K562 (cell line): ENCODE measurements around the gene CDCP1. TPM values are rescaled to one million over a fixed set of nuclear protein-coding genes. Genes with fewer than 3 reads are reported as not detected.
A peak's percentile ranks its signal among the peaks of the same experiment; 100 is the strongest.

Experiments
- CBX5 ChIP-seq: IDR thresholded peaks from 2 replicates; pipeline ENCODE4 v1.6.1; 2014; ENCODE audit warnings: low read depth, borderline replicate concordance
- CEBPZ ChIP-seq: fragments of 150-350 bp; IDR thresholded peaks from 2 replicates; pipeline ENCODE4 v1.6.1; 2014; ENCODE audit warnings: low read depth, mild to moderate bottlenecking, low read length, borderline replicate concordance
- CSDE1 ChIP-seq, 2 experiments: fragments of 450-650 bp; IDR thresholded peaks; 2 replicates each; pipeline ENCODE4 v1.6.1; 2016; ENCODE audit warnings: mild to moderate bottlenecking in 1 of 2
- ESRRA ChIP-seq: fragments of 450-650 bp; IDR thresholded peaks from 2 replicates; pipeline ENCODE4 v1.6.1; 2014; ENCODE audit warnings: low read depth, mild to moderate bottlenecking, moderate library complexity, borderline replicate concordance
- FOXJ3 ChIP-seq: sonication (generic); formaldehyde crosslinking; IDR thresholded peaks from 2 replicates; pipeline ENCODE4 v1.4.0; 2020; ENCODE audit warnings: mild to moderate bottlenecking, missing genetic modification reagents
- GABPA ChIP-seq: fragments of 200-800 bp; sonication (Bioruptor generic); conservative IDR thresholded peaks from 2 replicates; pipeline ENCODE4 v1.6.1; 2016; ENCODE audit warnings: low read depth, missing genetic modification characterization, missing compliant biosample characterization
- GATAD2B ChIP-seq: fragments of 450-650 bp; IDR thresholded peaks from 2 replicates; pipeline ENCODE4 v1.6.1; 2017; ENCODE audit warnings: mild to moderate bottlenecking, borderline replicate concordance
- MEF2A ChIP-seq: IDR thresholded peaks from 2 replicates; pipeline ENCODE4 v1.6.1; 2011; ENCODE audit warnings: low read depth, mild to moderate bottlenecking, low read length, moderate library complexity; ENCODE audit not compliant: control insufficient read depth
- NEUROD1 ChIP-seq: fragments of 150-350 bp; IDR thresholded peaks from 2 replicates; pipeline ENCODE4 v1.6.1; 2014; ENCODE audit warnings: borderline replicate concordance, low read length, low read depth; ENCODE audit not compliant: partially characterized antibody
- SFPQ ChIP-seq: fragments of 200-400 bp; formaldehyde crosslinking; IDR thresholded peaks from 2 replicates; pipeline ENCODE4 v1.6.1; 2017; ENCODE audit warnings: mild to moderate bottlenecking, low read depth, low read length, moderate library complexity
- SMAD4 ChIP-seq: fragments of 250-450 bp; sonication (Bioruptor Pico); conservative IDR thresholded peaks from 2 replicates; pipeline ENCODE4 v1.8.0; 2021; ENCODE audit warnings: inconsistent platforms, mild to moderate bottlenecking, moderate library complexity
- SNRNP70 ChIP-seq: fragments of 200-400 bp; formaldehyde crosslinking; optimal IDR thresholded peaks from 2 replicates; pipeline ENCODE3; 2017; ENCODE audit warnings: low read depth, low read length
- SRF ChIP-seq, 2 experiments: fragments of 250-450, 450-650 bp in 1 of 2; sonication (Bioruptor Pico) in 1 of 2; sonication (generic) in 1 of 2; formaldehyde crosslinking; IDR thresholded peaks; 2 replicates each; pipeline versions ENCODE4 v1.5.0 to v1.5.1; 2020 to 2022; ENCODE audit warnings: mild to moderate bottlenecking in 1 of 2, missing genetic modification reagents in 1 of 2
- TCF7 ChIP-seq: sonication (generic); IDR thresholded peaks from 2 replicates; pipeline ENCODE4 v1.6.1; 2016; ENCODE audit warnings: antibody characterized with exemption, borderline replicate concordance
- TEAD1 ChIP-seq, 2 experiments: fragments of 450-650 bp in 1 of 2; sonication (generic) in 1 of 2; formaldehyde crosslinking; IDR thresholded peaks; 2 replicates each; pipeline versions ENCODE4 v1.4.0 to v1.8.0; 2020 to 2022; ENCODE audit warnings: mild to moderate bottlenecking in 2 of 2, missing genetic modification reagents in 1 of 2
- ZNF133 ChIP-seq: fragments of 250-450 bp; sonication (Bioruptor Pico); IDR thresholded peaks from 2 replicates; pipeline ENCODE4 v1.4.0; 2020; ENCODE audit warnings: mild to moderate bottlenecking
- ZNF197 ChIP-seq: fragments of 200-800 bp; sonication (Bioruptor generic); IDR thresholded peaks from 2 replicates; pipeline ENCODE4 v1.6.1; 2016; ENCODE audit warnings: low read depth, missing genetic modification characterization, missing compliant biosample characterization
- ZNF253 ChIP-seq: fragments of 250-450 bp; sonication (Bioruptor Pico); conservative IDR thresholded peaks from 2 replicates; pipeline ENCODE4 v1.6.1; 2021; ENCODE audit warnings: mild to moderate bottlenecking
- ZNF277 ChIP-seq: fragments of 250-450 bp; sonication (Bioruptor Pico); IDR thresholded peaks from 2 replicates; pipeline ENCODE4 v1.8.0; 2022; ENCODE audit warnings: inconsistent platforms, mild to moderate bottlenecking, moderate library complexity, borderline replicate concordance
- ZNF436 ChIP-seq: fragments of 250-450, 450-650 bp; sonication (Bioruptor Pico); formaldehyde crosslinking; IDR thresholded peaks from 2 replicates; pipeline ENCODE4 v1.7.0; 2020; ENCODE audit warnings: mild to moderate bottlenecking
- ZNF584 ChIP-seq: fragments of 200-800 bp; sonication (Bioruptor generic); IDR thresholded peaks from 2 replicates; pipeline ENCODE4 v1.6.1; 2016; ENCODE audit warnings: low read depth, mild to moderate bottlenecking, missing genetic modification characterization, missing compliant biosample characterization
- ZNF75A ChIP-seq: fragments of 450-650 bp; formaldehyde crosslinking; IDR thresholded peaks from 2 replicates; pipeline ENCODE4 v1.4.0; 2020; ENCODE audit warnings: mild to moderate bottlenecking
- polyA plus RNA-seq, 8 experiments: library from polyadenylated mRNA; depleted of rRNA in 4 of 8; stranded (reverse) in 5 of 8; unstranded in 3 of 8; fragments of >200 nt; fragmentation: Nextera tagmentation in 2 of 8; fragmentation: Illumina TruSeq in 1 of 8; extraction: Ambion mirVana in 2 of 8; extraction: Trizol in 1 of 8; gene quantifications; 2 replicates each; pipeline versions ENCODE4 v1.2.1 to v1.2.3, GENCODE V29; 2011 to 2014; ENCODE audit warnings: inconsistent platforms in 1 of 8, missing spikeins in 1 of 8
- total RNA-seq, 7 experiments: library from RNA; depleted of rRNA in 6 of 7; stranded (reverse); fragments of >200 nt in 6 of 7; fragmentation: Illumina TruSeq in 2 of 7; extraction: Trizol in 2 of 7; gene quantifications; 2 replicates each; pipeline versions ENCODE4 v1.2.1 to v1.2.3, GENCODE V29; 2011 to 2021; ENCODE audit warnings: low replicate concordance in 1 of 7
- TF ChIP-seq, protein P1 (sequence below): fragments of 250-450 bp; sonication (Bioruptor Pico); IDR thresholded peaks from 2 replicates; pipeline ENCODE4 v1.5.0; 2021

The CDCP1 gene
- total and polyA plus RNA-seq, 9 of the 15 experiments (the other 6 are each of a cell fraction or from before 2014, with no cell fraction given) = 3.9 to 16.4 (median 5.2) TPM

DNA sequence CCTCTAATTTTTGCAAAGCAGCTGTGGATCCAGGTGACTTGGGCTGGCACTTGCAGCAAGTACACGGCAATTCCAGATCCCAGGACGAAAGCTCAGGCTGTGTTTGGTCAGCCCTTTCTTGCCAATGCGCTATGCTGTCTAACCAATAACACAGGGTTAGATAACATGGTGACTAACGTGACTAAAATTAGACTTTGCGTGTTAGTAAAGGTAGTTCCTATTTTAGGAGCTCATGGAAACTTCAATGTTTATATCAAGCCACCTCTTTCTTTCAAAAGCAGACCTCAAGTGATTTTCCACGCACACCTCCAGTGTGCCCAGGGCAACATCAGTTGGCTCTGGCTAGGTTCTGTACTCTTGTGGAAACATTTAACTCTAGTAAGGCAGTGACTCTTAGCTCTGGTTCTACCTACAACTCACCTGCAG, 32.5 kb downstream of the CDCP1 start (continued):
- TF ChIP-seq, protein P1, sequence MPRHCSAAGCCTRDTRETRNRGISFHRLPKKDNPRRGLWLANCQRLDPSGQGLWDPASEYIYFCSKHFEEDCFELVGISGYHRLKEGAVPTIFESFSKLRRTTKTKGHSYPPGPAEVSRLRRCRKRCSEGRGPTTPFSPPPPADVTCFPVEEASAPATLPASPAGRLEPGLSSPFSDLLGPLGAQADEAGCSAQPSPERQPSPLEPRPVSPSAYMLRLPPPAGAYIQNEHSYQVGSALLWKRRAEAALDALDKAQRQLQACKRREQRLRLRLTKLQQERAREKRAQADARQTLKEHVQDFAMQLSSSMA (CRISPR knock-in tag) = no peak
- no peak for TF ChIP-seq ZNF75A (CRISPR knock-in tag)
- no peak for TF ChIP-seq FOXJ3 (CRISPR knock-in tag)
- TF ChIP-seq ZNF197 = no peak
- TF ChIP-seq ZNF133 (CRISPR knock-in tag) = no peak
- TF ChIP-seq ZNF436 (CRISPR knock-in tag) = no peak
- TF ChIP-seq NEUROD1 = no peak
- no peak for TF ChIP-seq TEAD1 (CRISPR knock-in tag; IDR thresholded peaks at IDR 0.05)
- no peak for TF ChIP-seq CSDE1 (IDR thresholded peaks at IDR 0.05)
- TF ChIP-seq CEBPZ = no peak
- no peak for TF ChIP-seq SMAD4 (CRISPR knock-in tag)
- TF ChIP-seq MEF2A = peak; percentile 94
- no peak for TF ChIP-seq GABPA (tag)
- TF ChIP-seq ZNF277 (CRISPR knock-in tag) = no peak
- no peak for TF ChIP-seq SFPQ
- TF ChIP-seq ZNF584 (CRISPR knock-in tag) = 0 out of 2 replicates have a peak, but pooled peaks have one; percentile 27
- TF ChIP-seq TCF7 = no peak
- no peak for TF ChIP-seq ESRRA
- no peak for TF ChIP-seq SRF (CRISPR knock-in tag; IDR thresholded peaks at IDR 0.05)
- TF ChIP-seq SNRNP70 = no peak
- no peak for TF ChIP-seq ZNF253 (CRISPR knock-in tag)
- TF ChIP-seq CBX5 = no peak
- no peak for TF ChIP-seq GATAD2B
